PC-3 (cell line): Measurements from ENCODE around the gene CTNNA3. TPM values are rescaled to one million over a fixed set of nuclear protein-coding genes. Genes with fewer than 3 reads are reported as not detected.

Experiments used
- ATAC-seq: fragments of 200-7000 bp; cut with Tn5 transposase; 2 replicates; pipeline ENCODE4 v1.9.1; 2020; ENCODE audit warnings: mild to moderate bottlenecking, moderate library complexity
- BruUV-seq: library from RNA; stranded (reverse); fragments of 400-500 nt; replicated peaks from 2 replicates; lab custom pipeline; 2021; lab: Mats Ljungman, UMichigan
- CTCF ChIA-PET: fragments of 300-600 bp; sonication (Branson Sonifier 250); formaldehyde crosslinking; loops from one replicate; lab custom pipeline; 2022; ENCODE audit warnings: antibody characterized with exemption; lab: Charles Lee
- POLR2A ChIA-PET: fragments of 300-600 bp; sonication (Branson Sonifier 250); formaldehyde crosslinking; loops from one replicate; lab custom pipeline; 2022; ENCODE audit warnings: antibody characterized with exemption; ENCODE audit not compliant: unreplicated experiment; lab: Charles Lee
- DNase-seq: peaks from one replicate; pipeline ENCODE4 v3.0.0-alpha.2; 2015
- H2AFZ ChIP-seq: fragments of 300-600 bp; sonication (generic); 2 replicates; pipeline ENCODE4 v1.6.0; 2016; ENCODE audit warnings: antibody characterized with exemption, low read length
- H3F3A ChIP-seq: fragments of 300-600 bp; sonication (generic); one replicate; pipeline ENCODE4 v1.6.0; 2017; ENCODE audit warnings: antibody characterized with exemption, low read length, control low read depth, mild to moderate bottlenecking; ENCODE audit not compliant: unreplicated experiment
- H3K27ac ChIP-seq: fragments of 300-600 bp; sonication (generic); 2 replicates; pipeline ENCODE4 v1.5.1; 2016; ENCODE audit warnings: mild to moderate bottlenecking, low read length
- H3K27me3 ChIP-seq: fragments of 300-600 bp; sonication (generic); 2 replicates; pipeline ENCODE4 v1.6.1; 2016; ENCODE audit warnings: low read length, mixed read lengths
- H3K36me3 ChIP-seq: fragments of 300-600 bp; sonication (generic); 2 replicates; pipeline ENCODE4 v1.6.1; 2016; ENCODE audit warnings: low read depth, mixed run types, low read length, mixed read lengths
- H3K4me1 ChIP-seq: fragments of 300-600 bp; sonication (generic); 2 replicates; pipeline ENCODE4 v1.5.1; 2016; ENCODE audit warnings: low read length; ENCODE audit not compliant: insufficient read depth
- H3K4me2 ChIP-seq: fragments of 300-600 bp; sonication (generic); 2 replicates; pipeline ENCODE4 v1.6.0; 2016; ENCODE audit warnings: low read length
- H3K4me3 ChIP-seq: fragments of 300-600 bp; sonication (generic); 2 replicates; pipeline ENCODE4 v1.5.1; 2016; ENCODE audit warnings: mild to moderate bottlenecking, low read length, mixed read lengths
- H3K79me2 ChIP-seq: fragments of 300-600 bp; sonication (generic); 2 replicates; pipeline ENCODE4 v1.6.1; 2017; ENCODE audit warnings: low read length, mixed read lengths
- H3K9ac ChIP-seq: fragments of 300-600 bp; sonication (generic); 2 replicates; pipeline ENCODE4 v1.6.0; 2016; ENCODE audit warnings: mild to moderate bottlenecking, low read length
- H3K9me2 ChIP-seq: fragments of 300-600 bp; sonication (generic); replicated peaks from 2 replicates; pipeline ENCODE4 v1.6.1; 2016; ENCODE audit warnings: mixed run types, low read length, mixed read lengths
- H3K9me3 ChIP-seq: fragments of 300-600 bp; sonication (generic); 2 replicates; pipeline ENCODE4 v1.6.1; 2016; ENCODE audit warnings: low read length, mixed read lengths
- H4K20me1 ChIP-seq: fragments of 300-600 bp; sonication (generic); 2 replicates; pipeline ENCODE4 v1.6.1; 2016; ENCODE audit warnings: low read length, mixed read lengths
- CTCF ChIP-seq: fragments of 300-600 bp; sonication (generic); conservative IDR thresholded peaks from 2 replicates; pipeline ENCODE4 v1.5.1; 2017; ENCODE audit warnings: antibody characterized with exemption, low read depth, mild to moderate bottlenecking, low read length
- EZH2 ChIP-seq: fragments of 300-600 bp; sonication (generic); IDR thresholded peaks from one replicate; pipeline ENCODE4 v1.6.1; 2017; ENCODE audit warnings: antibody characterized with exemption, mild to moderate bottlenecking, low read length; ENCODE audit not compliant: unreplicated experiment
- EZH2phosphoT487 ChIP-seq: fragments of 300-600 bp; sonication (generic); IDR thresholded peaks from 2 replicates; pipeline ENCODE4 v1.6.1; 2018; ENCODE audit warnings: mild to moderate bottlenecking, antibody characterized with exemption, low read length, borderline replicate concordance
- intact Hi-C: fragments of 100-400 bp; cut with micrococcal nuclease; formaldehyde crosslinking; loops from 2 replicates; pipeline ENCODE4 v1.9.0; 2023
- total RNA-seq: library from RNA; depleted of rRNA; stranded (reverse); fragments of >200 nt; gene quantifications from 2 replicates; pipeline ENCODE4 v1.2.3, GENCODE V29; 2014

The CTNNA3 gene
- total RNA-seq, 1 experiment from 2014 or later = 1.9 TPM

GRCh38 chr10:67284589-67284988 lies 411.4 kb downstream of the CTNNA3 start:
- Histone ChIP-seq H3K4me3 (no peak overlapping the region), H3K36me3 (no peaks in the 10 kb centered on the region), H3F3A (no peaks in the 10 kb centered on the region), H2AFZ (no peak overlapping the region), H3K9ac (no peak overlapping the region), H3K9me2 (no peaks in the 10 kb centered on the region), H3K79me2 (no peaks in the 10 kb centered on the region), H3K27me3 (peaks cover 66% of the 10 kb centered on the region), H3K27ac (no peak overlapping the region), H4K20me1 (no peaks in the 10 kb centered on the region), H3K9me3 (no peaks in the 10 kb centered on the region), H3K4me1 (no peaks in the 10 kb centered on the region), H3K4me2 (no peak overlapping the region)
- BruUV-seq = no TSS peak
- CTCF ChIA-PET = interaction anchor here (0.5 to 1.5 kb wide), 4 partner anchors 21 to 1952 kb away, joined by 3 to 5 read pairs (median 3); no protein-coding TSS in a partner anchor
- DNase-seq (no peak), ATAC-seq (0 out of 2 replicates have a peak, but pooled peaks have one; percentile 24)
- POLR2A ChIA-PET = interaction anchor here (0.7 kb wide), 1 partner anchor 198 kb away, joined by 3 read pairs; no protein-coding TSS in a partner anchor
- intact Hi-C loops = no loop called here
- TF ChIP-seq EZH2 = no peak
- no peak for TF ChIP-seq EZH2phosphoT487
- TF ChIP-seq CTCF = peak; percentile 68

GRCh38 chr10:67282871-67283270 lies 413.1 kb downstream of the CTNNA3 start:
- intact Hi-C loops = no loop called here
- no peaks in the 10 kb centered on the region for H3K9me3 ChIP-seq
- no peak for ATAC-seq
- no peaks in the 10 kb centered on the region for H4K20me1 ChIP-seq
- H3K27me3 ChIP-seq = peaks cover 68% of the 10 kb centered on the region
- no peaks in the 10 kb centered on the region for H3K9me2 ChIP-seq
- CTCF ChIA-PET = no interaction called here
- H3K4me1 ChIP-seq = no peaks in the 10 kb centered on the region
- H3K9ac ChIP-seq = no peak overlapping the region
- no peak overlapping the region for H3K4me2 ChIP-seq
- BruUV-seq = no TSS peak
- POLR2A ChIA-PET = no interaction called here
- no peaks in the 10 kb centered on the region for H3K36me3 ChIP-seq
- no peaks in the 10 kb centered on the region for H3K79me2 ChIP-seq
- H2AFZ ChIP-seq = no peak overlapping the region
- H3F3A ChIP-seq = no peaks in the 10 kb centered on the region
- H3K4me3 ChIP-seq = no peak overlapping the region
- DNase-seq = no peak
- H3K27ac ChIP-seq = no peak overlapping the region
- TF ChIP-seq CTCF = no peak
- TF ChIP-seq EZH2phosphoT487 = no peak
- no peak for TF ChIP-seq EZH2

- H3F3A ChIP-seq = no peaks in the 10 kb centered on the region
- no peak overlapping the region for H2AFZ ChIP-seq
- ChIA-PET CTCF (no interaction called here), POLR2A (no interaction called here)
- H3K9ac ChIP-seq = no peak overlapping the region
- intact Hi-C loops = no loop called here
- H3K4me2 ChIP-seq = no peak overlapping the region
- no peak for DNase-seq
- H3K27ac ChIP-seq = no peak overlapping the region
- no peak overlapping the region for H3K4me3 ChIP-seq
- H3K9me3 ChIP-seq = no peaks in the 10 kb centered on the region
- BruUV-seq = no TSS peak
- H3K4me1 ChIP-seq = no peaks in the 10 kb centered on the region
- H3K79me2 ChIP-seq = no peaks in the 10 kb centered on the region
- peaks cover 64% of the 10 kb centered on the region for H3K27me3 ChIP-seq
- H4K20me1 ChIP-seq = no peaks in the 10 kb centered on the region
- no peaks in the 10 kb centered on the region for H3K9me2 ChIP-seq
- ATAC-seq = no peak
- H3K36me3 ChIP-seq = no peaks in the 10 kb centered on the region
- TF ChIP-seq EZH2phosphoT487 = no peak
- TF ChIP-seq EZH2 = no peak
- no peak for TF ChIP-seq CTCF
These were observed 415.6 kb downstream of the CTNNA3 start for GRCh38 chr10:67280405-67280804.
